Measurements from ENCODE around the gene TPD52L1.
"Not testable (repeated sequence)": the region's sequence is repeated elsewhere in the genome, so short reads cannot be mapped to it uniquely, and the experiment has no call there.

The TPD52L1 gene

GRCh38 chr6:125274935-125275334, 121.4 kb downstream of the TPD52L1 start:
- no peak for DNase-seq

- DNase-seq = no peak
Observed at GRCh38 chr6:125275779-125276178, 122.2 kb downstream of the TPD52L1 start.

DNA sequence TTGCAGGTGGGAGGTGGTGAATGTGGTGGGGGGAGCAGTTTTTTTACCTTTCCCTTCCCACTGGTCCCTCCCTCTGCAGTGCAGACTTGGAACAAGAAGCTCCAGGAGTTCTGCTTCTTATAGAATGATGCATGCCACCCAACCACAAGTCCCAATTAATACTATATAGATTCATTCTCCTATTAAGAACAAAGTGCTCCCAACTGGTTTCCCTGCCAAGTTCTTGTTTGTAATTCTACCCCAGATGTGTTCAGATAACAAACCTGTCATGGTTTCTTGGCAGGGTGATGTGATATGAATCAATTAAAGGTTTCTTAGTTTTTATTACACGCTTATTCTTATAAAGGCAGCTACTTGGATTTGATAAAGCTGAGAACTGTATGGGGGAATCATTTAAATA, 124.3 kb downstream of the TPD52L1 start:
- DNase-seq = no peak

- DNase-seq = no peak
Observed at GRCh38 chr6:125279961-125280360, 126.4 kb downstream of the TPD52L1 start.

- DNase-seq = not testable (repeated sequence)
Observed at GRCh38 chr6:125280370-125281035, 126.9 kb downstream of the TPD52L1 start.

DNA sequence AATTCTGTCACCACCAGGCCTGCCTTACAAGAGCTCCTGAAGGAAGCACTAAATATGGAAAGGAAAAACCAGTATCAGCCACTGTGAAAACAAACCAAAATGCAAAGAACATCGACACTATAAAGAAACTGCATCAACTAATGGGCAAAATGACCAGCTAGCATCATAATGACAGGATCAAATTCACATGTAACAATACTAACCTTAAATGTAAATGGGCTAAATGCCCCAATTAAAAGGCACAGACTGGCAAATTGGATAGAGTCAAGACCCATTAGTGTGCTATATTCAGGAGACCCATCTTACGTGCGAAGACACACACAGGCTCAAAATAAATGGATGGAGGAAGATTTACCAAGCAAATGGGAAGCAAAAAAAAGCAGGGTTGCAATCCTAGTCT, 128.9 kb downstream of the TPD52L1 start:
- DNase-seq = not testable (repeated sequence)

DNA sequence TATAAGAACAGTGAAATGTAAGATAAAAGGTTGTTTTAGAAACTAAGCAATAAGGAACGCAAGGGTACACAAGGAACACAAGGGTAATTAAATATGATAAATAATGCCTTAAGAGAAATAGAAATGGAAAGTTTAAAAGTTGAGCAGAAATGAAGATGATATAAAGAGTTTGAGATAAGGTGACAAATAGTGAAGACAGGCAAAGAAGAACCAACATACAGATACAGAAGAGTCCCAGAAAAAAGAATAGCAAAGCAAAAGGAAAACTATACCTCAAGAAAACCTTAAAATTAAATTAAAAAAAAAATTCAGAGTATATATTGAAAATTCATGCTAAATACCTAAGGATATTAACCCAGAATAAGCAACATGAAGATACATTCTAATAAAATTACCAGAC, 131.8 kb downstream of the TPD52L1 start:
- DNase-seq = no peak

DNA sequence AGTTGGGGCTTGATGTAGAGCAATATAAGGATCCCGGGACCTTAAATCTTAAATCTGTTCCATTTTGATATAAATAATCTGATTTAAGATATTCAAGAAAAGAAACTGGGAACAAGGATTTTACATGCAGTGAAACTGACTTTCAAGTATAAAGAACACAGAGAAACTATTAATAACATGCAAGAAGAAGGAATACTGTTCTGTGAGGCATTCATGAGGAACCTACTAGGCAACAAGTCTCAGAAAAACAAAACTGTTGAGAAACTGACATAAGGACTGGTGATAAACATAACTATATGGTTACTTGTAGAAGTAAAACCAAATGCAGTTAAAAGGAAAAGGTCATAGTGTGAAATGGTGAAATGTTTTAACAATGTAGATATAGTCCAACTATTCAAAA, 132.4 kb downstream of the TPD52L1 start:
- no peak for DNase-seq

DNA sequence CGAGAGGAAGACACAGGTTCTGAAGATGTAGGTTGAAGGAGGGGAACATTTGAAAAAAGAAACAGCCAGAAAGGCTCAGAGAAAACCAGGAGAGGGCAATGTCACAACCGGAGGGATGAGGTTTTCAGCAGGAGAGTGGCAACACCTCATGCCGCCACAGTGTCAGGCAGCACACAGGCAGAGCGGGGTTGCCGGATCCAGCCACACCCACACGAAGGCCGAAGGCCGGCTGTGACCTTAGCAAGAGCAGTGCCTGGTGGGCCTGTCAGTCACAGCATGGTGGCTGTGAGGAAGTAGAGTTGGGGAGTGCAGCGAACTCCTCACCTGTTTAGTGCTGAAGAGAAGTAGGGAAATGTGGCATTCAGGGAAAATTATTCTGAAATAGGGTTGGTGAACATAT, 134.1 kb downstream of the TPD52L1 start:
- DNase-seq = no peak

DNA sequence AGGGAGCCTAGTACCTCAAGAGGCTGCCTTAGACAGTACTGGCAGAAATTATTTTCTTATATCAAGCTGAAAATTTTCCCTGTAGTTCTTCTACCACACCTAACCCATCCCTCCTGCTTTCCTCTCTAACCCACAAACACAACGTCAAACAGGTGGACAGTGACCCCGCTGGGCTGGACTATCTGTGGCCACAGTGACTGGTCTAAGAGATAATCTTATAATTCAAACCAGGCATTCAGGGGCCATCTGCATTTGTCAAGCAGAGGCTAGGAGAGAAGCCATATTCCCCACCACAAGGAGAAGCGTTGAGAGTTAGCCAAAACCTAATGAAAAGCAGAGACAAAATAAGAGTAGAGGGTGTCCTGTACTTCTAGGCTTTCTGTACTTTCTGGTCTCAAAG, 140.0 kb downstream of the TPD52L1 start:
- no peak for DNase-seq

DNA sequence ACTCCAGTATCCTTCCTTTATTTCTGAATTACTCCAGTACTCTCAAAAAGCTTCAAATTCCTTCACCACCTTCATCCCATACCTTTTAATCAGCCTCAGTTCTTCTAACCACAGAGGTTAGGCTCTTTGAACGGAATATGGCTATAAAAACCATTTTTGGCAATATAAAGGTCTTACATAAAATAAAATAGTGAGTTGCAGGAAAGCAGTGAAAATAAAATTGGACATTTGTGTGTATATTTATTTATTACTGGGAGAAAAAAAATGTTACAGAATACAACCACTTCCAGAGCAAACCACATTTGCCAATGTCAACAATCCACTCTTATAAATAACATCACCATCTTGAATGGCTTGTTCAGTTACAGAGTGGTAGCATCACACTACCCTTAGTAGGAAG, 140.5 kb downstream of the TPD52L1 start:
- no peak for DNase-seq

GRCh38 chr6:125294925-125295324, 141.4 kb downstream of the TPD52L1 start:
- no peak for DNase-seq

DNA sequence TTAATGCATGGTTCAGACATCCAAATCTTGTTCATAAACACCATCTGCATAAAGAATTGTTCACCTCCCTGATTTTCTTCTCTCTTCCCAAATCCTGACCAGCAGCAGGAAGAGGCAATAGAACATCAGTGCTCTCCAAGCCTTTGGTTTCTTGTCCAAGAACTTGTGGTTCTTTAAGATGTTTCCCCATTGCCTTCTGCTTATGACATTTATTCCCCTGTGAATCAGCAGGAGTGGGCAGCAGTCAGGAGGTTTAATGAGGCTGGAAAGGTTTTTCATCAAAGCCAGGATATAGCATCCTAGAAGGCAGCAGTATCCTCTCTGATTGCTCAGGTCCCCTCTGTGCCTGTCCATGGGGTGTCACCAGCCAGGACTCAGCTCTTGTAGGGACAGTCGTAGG, 142.9 kb downstream of the TPD52L1 start:
- DNase-seq = peak; percentile 26 to 63 (median 44)

- no peak for DNase-seq
Observed at GRCh38 chr6:125299257-125299656, 145.7 kb downstream of the TPD52L1 start.

GRCh38 chr6:125300992-125301434, 147.4 kb downstream of the TPD52L1 start:
- DNase-seq = peak in 3 of 4 experiments; percentile 19 to 47 (median 20)

GRCh38 chr6:125301435-125302391, 148.1 kb downstream of the TPD52L1 start, which contains the start of gene HDDC2:
Gene HDDC2 (minus strand): TSS chr6:125301967. CDS start chr6:125301932, 35 bp downstream.
- peak; percentile 76 to 90 (median 85) for DNase-seq

GRCh38 chr6:125302840-125303511, 149.4 kb downstream of the TPD52L1 start:
- peak in 2 of 4 experiments; percentile 35 for DNase-seq

DNA sequence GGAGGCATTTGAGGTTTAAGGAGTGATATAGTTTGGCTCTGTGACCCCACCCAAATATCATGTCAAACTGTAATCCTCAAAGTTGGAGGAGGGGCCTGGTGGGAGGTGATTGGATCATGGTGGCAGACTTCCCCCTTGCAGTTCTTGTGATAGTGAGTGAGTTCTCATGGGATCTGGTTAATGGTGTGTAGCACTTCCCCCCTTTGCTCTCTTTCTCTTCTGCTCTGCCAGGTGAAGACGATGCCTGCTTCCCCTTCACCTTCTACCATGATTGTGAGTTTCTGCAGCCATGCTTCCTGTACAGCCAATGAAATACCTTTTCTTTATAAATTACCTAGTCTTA, 149.9 kb downstream of the TPD52L1 start:
- DNase-seq = peak in 2 of 4 experiments; percentile 13 to 18

DNA sequence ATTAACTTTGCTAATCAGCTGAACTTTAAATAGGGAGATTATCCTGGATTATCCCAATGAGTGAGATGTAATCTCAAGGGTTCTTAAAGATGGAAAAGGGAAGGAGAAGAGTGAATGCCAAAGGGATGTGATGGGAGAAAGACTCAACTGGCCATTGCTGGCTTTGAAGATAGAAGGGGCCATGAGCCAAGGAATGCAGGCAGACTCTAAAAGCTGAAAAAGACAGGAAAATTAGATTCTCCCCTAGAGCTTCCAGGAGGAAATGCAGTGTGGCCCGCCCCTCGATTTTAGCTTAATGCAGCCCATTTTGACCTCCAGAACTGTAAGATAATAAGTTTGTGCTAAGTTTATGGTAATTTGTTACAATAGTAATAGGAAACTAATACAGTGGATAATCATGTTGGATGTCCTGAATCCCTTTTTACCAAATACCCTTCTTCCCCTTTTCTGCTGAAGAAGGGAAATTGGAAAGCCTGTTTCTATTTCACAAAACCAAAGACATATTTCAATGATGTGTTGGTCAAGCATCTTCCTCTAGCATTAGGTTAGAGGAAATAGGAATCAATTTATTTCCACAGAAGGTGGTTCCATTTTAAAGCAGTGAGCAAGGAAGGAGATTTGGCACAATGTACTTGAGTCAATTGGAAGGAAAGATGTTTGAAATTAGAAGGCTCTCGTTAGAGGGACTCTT, 151.5 kb downstream of the TPD52L1 start:
- DNase-seq = peak in 1 of 4 experiments; percentile 16

DNA sequence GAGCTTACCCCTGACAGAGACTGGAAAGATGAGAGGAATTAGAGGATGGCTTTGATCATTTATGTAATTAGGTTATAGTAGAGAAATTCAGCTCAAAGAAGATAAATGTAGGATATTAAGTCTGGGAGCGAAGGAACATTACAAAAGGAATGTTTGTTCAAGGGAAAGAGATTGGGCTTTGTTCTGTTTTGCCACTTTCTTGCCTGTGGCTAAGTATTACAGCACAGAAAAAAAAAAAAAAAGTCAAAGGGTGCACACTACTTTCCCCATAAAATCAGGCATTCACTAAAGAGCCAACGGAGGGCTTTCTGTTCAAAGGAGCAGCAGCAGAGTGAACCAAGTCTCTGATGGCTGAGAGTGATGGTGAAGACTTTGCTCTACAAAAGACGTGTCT, 153.2 kb downstream of the TPD52L1 start:
- DNase-seq = no peak

GRCh38 chr6:125307150-125307838, 153.7 kb downstream of the TPD52L1 start:
- DNase-seq = peak in 3 of 4 experiments; percentile 19 to 31 (median 30)

Data from suppressor macrophage (primary cell).